Measurements from ENCODE around the gene PARVB.

DNA sequence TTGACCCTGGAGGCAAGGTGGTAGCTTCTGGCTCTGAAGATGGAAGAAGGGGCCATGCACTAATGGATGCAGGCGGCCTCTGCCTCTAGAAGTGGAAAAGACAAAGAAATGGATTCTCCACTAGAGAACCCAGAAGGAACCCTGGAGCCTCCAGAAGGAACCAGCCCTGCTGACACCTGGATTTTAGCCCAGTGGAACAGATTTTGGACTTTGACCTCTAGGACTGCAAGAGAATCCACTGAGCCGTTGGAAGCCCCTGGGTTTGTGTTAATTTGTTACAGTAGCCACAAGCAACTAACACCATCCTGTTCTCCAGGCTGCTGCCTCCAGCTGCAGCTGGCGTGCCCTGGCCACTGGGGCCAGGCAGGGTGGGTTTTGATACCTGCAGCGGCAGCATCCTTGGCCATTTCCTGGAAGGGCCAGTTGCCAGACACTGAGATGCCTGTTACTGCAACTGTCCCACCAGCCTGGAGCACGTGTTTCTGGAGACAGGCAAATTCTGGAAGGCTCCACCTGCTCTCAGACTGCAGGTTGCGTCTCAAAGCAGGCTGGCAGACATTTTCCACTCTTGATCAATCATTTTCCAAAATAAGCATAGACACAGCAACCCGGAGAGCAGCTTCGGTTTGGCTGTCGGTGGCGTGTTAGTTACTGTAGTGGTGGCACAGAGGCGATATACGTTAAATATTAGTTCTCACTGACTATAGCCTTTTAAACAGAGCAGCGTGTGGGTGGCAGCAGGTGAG lies 79.8 kb downstream of the PARVB start:
- TF ChIP-seq, protein P1, sequence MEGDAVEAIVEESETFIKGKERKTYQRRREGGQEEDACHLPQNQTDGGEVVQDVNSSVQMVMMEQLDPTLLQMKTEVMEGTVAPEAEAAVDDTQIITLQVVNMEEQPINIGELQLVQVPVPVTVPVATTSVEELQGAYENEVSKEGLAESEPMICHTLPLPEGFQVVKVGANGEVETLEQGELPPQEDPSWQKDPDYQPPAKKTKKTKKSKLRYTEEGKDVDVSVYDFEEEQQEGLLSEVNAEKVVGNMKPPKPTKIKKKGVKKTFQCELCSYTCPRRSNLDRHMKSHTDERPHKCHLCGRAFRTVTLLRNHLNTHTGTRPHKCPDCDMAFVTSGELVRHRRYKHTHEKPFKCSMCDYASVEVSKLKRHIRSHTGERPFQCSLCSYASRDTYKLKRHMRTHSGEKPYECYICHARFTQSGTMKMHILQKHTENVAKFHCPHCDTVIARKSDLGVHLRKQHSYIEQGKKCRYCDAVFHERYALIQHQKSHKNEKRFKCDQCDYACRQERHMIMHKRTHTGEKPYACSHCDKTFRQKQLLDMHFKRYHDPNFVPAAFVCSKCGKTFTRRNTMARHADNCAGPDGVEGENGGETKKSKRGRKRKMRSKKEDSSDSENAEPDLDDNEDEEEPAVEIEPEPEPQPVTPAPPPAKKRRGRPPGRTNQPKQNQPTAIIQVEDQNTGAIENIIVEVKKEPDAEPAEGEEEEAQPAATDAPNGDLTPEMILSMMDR (IDR thresholded peaks at IDR 0.05; ENCODE audit: extremely low read depth in 1 of 2, insufficient read depth in 1 of 2, low read depth in 1 of 2, low read length in 2 of 2): no peak
- TF ChIP-seq POLR2A (IDR thresholded peaks at IDR 0.05; ENCODE audit: low read depth, low read length) (no peak), JUN (IDR thresholded peaks at IDR 0.05; ENCODE audit: borderline replicate concordance, insufficient read depth, insufficient read length, low read depth) (no peak), POLR2AphosphoS5 (IDR thresholded peaks at IDR 0.05; ENCODE audit: insufficient read depth, low read depth, low read length) (no peak), EZH2 (IDR thresholded peaks at IDR 0.05; ENCODE audit: borderline replicate concordance, low read depth, low read length, severe bottlenecking) (no peak)
- TF ChIP-seq, protein P2, sequence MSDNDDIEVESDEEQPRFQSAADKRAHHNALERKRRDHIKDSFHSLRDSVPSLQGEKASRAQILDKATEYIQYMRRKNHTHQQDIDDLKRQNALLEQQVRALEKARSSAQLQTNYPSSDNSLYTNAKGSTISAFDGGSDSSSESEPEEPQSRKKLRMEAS (IDR thresholded peaks at IDR 0.05; ENCODE audit: insufficient read depth, insufficient read length): no peak

Measured in endothelial cell of umbilical vein (primary cell).